Glutamatergic neuron (in vitro differentiated cells): ENCODE results near the gene IL1F10. TPM values are rescaled to one million over a fixed set of nuclear protein-coding genes. Genes with fewer than 3 reads are reported as not detected.

Experiments
- DNase-seq: peaks from one replicate; pipeline ENCODE4 v3.0.0; 2022
- H3K27ac Mint-ChIP-seq: one replicate; pipeline ENCODE4 v1.8.0; 2020; ENCODE audit warnings: mild to moderate bottlenecking, mixed read lengths, inconsistent platforms; ENCODE audit not compliant: unreplicated experiment
- H3K27me3 Mint-ChIP-seq: one replicate; pipeline ENCODE4 v1.8.0; 2020; ENCODE audit warnings: mild to moderate bottlenecking, moderate library complexity, mixed read lengths, inconsistent platforms; ENCODE audit not compliant: unreplicated experiment
- H3K36me3 Mint-ChIP-seq: one replicate; pipeline ENCODE4 v1.8.0; 2020; ENCODE audit warnings: mild to moderate bottlenecking, mixed read lengths, inconsistent platforms; ENCODE audit not compliant: unreplicated experiment
- H3K4me1 Mint-ChIP-seq: one replicate; pipeline ENCODE4 v1.8.0; 2020; ENCODE audit warnings: mild to moderate bottlenecking, low read depth, mixed read lengths, inconsistent platforms; ENCODE audit not compliant: unreplicated experiment
- H3K4me3 Mint-ChIP-seq: one replicate; pipeline ENCODE4 v1.8.0; 2020; ENCODE audit warnings: mild to moderate bottlenecking, mixed read lengths, inconsistent platforms; ENCODE audit not compliant: unreplicated experiment
- H3K9me3 Mint-ChIP-seq: one replicate; pipeline ENCODE4 v1.8.0; 2020; ENCODE audit warnings: mild to moderate bottlenecking, moderate library complexity, mixed read lengths, inconsistent platforms; ENCODE audit not compliant: unreplicated experiment
- CTCF ChIP-seq: fragments of 200-600 bp; sonication (generic); IDR thresholded peaks from one replicate; pipeline ENCODE4 v1.5.0; 2021; ENCODE audit not compliant: partially characterized antibody, unreplicated experiment
- total RNA-seq: library from RNA; stranded (reverse); fragmentation: NEBNext Ultra II Directional; extraction: Animal tissue kit (Norgen Biotek cat#: 25700); gene quantifications from one replicate; pipeline ENCODE4 v1.2.1, GENCODE V29; 2021; ENCODE audit not compliant: unreplicated experiment

Gene IL1F10
- total RNA-seq, 1 donor from 2014 or later = not detected

- TF ChIP-seq CTCF = no peak
- Mint-ChIP-seq H3K9me3 (no peaks in the 10 kb centered on the region), H3K27ac (no peak overlapping the region), H3K4me1 (no peaks in the 10 kb centered on the region), H3K27me3 (no peaks in the 10 kb centered on the region), H3K36me3 (no peaks in the 10 kb centered on the region), H3K4me3 (no peak overlapping the region)
- DNase-seq = no peak
Observed at GRCh38 chr2:113068706-113069485, 1.1 kb downstream of the IL1F10 start.

- TF ChIP-seq CTCF = no peak
- no peak for DNase-seq
- Mint-ChIP-seq H3K9me3 (peaks cover 2% of the 10 kb centered on the region), H3K4me3 (no peak overlapping the region), H3K27ac (no peak overlapping the region), H3K36me3 (no peaks in the 10 kb centered on the region), H3K4me1 (no peaks in the 10 kb centered on the region), H3K27me3 (no peaks in the 10 kb centered on the region)
Observed at GRCh38 chr2:113069676-113070605, 2.2 kb downstream of the IL1F10 start.

- H3K4me3 Mint-ChIP-seq = no peak overlapping the region
- H3K4me1 Mint-ChIP-seq = no peaks in the 10 kb centered on the region
- DNase-seq = no peak
- H3K9me3 Mint-ChIP-seq = peaks cover 6% of the 10 kb centered on the region
- H3K27ac Mint-ChIP-seq = no peak overlapping the region
- no peaks in the 10 kb centered on the region for H3K36me3 Mint-ChIP-seq
- H3K27me3 Mint-ChIP-seq = no peaks in the 10 kb centered on the region
- no peak for TF ChIP-seq CTCF
Observed at GRCh38 chr2:113070606-113070975, 2.8 kb downstream of the IL1F10 start.

- no peak overlapping the region for H3K4me3 Mint-ChIP-seq
- H3K4me1 Mint-ChIP-seq = no peaks in the 10 kb centered on the region
- H3K36me3 Mint-ChIP-seq = no peaks in the 10 kb centered on the region
- no peak for DNase-seq
- H3K27ac Mint-ChIP-seq = no peak overlapping the region
- no peaks in the 10 kb centered on the region for H3K27me3 Mint-ChIP-seq
- peaks cover 6% of the 10 kb centered on the region for H3K9me3 Mint-ChIP-seq
- no peak for TF ChIP-seq CTCF
Observed at GRCh38 chr2:113072584-113072983, 4.8 kb downstream of the IL1F10 start.
